ENCODE measurements around the gene SLC17A5. TPM values are rescaled to one million over a fixed set of nuclear protein-coding genes. Genes with fewer than 3 reads are reported as not detected.
A peak's percentile ranks its signal among the peaks of the same experiment; 100 is the strongest.

Gene SLC17A5
- total RNA-seq, 1 donor from 2014 or later, result 18.7 TPM

DNA sequence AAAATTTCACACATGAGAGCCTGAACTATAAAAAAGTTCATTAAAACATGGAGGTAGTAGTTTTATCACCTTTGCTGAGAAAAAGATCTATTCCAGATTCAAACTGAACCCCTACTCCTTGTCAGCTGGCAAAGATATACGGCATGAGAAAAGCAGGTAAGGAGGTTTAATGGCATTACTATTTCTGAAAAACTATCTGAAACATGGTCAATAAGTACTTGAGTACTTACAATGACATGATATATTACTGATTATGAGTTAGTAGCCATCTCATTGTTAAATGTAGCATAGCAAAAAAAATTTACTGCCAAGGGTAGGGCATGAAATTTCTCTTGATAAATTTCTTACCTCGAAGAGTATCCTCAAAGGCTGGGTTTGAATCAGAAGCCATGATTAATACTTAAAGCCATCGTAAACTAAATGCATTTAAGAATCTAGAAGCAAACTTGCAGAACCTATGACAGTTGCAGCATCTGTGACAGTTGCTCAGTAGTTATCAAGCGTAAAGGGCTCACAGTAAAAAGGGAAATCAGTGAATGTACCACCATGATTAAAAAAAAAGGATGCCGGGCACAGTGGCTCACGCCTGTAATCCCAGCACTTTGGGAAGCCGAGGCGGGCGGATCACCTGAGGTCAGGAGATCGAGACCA is 8.7 kb downstream of the SLC17A5 start:
- H3K27me3 ChIP-seq (ENCODE audit: control insufficient read depth, insufficient read depth, low read length), result no peaks in the 10 kb centered on the region
- H3K4me3 ChIP-seq (ENCODE audit: low read depth, low read length), result no peak overlapping the region
- DNase-seq (ENCODE audit: low read depth) (no peak), FAIRE-seq (no peak)
- peaks cover 4% of the 10 kb centered on the region for H3K36me3 ChIP-seq (ENCODE audit: control insufficient read depth, insufficient read depth, low read length)
- TF ChIP-seq, protein P1, sequence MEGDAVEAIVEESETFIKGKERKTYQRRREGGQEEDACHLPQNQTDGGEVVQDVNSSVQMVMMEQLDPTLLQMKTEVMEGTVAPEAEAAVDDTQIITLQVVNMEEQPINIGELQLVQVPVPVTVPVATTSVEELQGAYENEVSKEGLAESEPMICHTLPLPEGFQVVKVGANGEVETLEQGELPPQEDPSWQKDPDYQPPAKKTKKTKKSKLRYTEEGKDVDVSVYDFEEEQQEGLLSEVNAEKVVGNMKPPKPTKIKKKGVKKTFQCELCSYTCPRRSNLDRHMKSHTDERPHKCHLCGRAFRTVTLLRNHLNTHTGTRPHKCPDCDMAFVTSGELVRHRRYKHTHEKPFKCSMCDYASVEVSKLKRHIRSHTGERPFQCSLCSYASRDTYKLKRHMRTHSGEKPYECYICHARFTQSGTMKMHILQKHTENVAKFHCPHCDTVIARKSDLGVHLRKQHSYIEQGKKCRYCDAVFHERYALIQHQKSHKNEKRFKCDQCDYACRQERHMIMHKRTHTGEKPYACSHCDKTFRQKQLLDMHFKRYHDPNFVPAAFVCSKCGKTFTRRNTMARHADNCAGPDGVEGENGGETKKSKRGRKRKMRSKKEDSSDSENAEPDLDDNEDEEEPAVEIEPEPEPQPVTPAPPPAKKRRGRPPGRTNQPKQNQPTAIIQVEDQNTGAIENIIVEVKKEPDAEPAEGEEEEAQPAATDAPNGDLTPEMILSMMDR (IDR thresholded peaks at IDR 0.05; ENCODE audit: insufficient read depth, low read length, severe bottlenecking), result no peak

DNA sequence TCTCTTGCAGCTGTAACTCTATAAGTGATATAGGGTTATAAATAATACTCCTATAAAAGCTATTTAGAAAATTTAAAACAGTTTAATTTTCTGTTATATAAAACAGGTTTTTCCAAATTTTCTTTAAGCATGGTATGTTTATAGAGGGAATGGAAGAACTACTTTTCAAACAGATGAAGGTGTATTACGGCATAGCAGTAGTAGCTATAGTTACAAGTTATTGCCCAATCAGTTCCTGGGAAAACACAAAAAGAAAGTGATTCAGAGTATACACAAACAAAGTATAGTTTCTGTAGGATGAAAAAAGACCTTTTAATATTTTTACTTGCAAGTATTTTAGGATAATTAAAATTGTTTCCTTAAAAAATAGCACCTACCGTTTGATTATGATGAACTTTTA is 9.8 kb downstream of the SLC17A5 start:
- TF ChIP-seq, protein P1 (IDR thresholded peaks at IDR 0.05; ENCODE audit: insufficient read depth, low read length, severe bottlenecking), result no peak
- FAIRE-seq, result no peak
- H3K4me3 ChIP-seq (ENCODE audit: low read depth, low read length), result no peak overlapping the region
- DNase-seq (ENCODE audit: low read depth), result peak; percentile 76
- no peaks in the 10 kb centered on the region for H3K27me3 ChIP-seq (ENCODE audit: control insufficient read depth, insufficient read depth, low read length)
- peaks cover 2% of the 10 kb centered on the region for H3K36me3 ChIP-seq (ENCODE audit: control insufficient read depth, insufficient read depth, low read length)

DNA sequence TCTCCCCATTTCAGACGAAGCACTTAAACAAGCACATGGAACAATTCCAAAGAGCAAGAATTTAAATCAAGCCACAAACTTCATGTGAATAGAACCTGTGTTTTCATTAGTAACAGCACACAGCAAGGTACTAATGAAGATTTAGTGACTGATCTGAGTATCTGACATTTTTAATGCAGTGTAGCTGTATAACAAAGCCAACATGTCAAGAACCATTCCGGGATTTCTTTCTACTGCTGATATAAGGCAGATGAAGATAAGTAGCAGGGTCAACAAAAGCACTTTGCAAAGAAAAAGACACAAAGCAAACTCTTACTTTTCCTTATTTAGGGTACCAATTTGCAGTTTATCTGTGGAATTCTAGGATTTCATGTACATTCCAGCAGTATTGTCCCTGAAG is 11.3 kb downstream of the SLC17A5 start:
- peaks cover 2% of the 10 kb centered on the region for H3K36me3 ChIP-seq (ENCODE audit: control insufficient read depth, insufficient read depth, low read length)
- no peaks in the 10 kb centered on the region for H3K27me3 ChIP-seq (ENCODE audit: control insufficient read depth, insufficient read depth, low read length)
- no peak for DNase-seq (ENCODE audit: low read depth)
- TF ChIP-seq, protein P1 (IDR thresholded peaks at IDR 0.05; ENCODE audit: insufficient read depth, low read length, severe bottlenecking), result no peak
- no peak for FAIRE-seq
- no peak overlapping the region for H3K4me3 ChIP-seq (ENCODE audit: low read depth, low read length)

DNA sequence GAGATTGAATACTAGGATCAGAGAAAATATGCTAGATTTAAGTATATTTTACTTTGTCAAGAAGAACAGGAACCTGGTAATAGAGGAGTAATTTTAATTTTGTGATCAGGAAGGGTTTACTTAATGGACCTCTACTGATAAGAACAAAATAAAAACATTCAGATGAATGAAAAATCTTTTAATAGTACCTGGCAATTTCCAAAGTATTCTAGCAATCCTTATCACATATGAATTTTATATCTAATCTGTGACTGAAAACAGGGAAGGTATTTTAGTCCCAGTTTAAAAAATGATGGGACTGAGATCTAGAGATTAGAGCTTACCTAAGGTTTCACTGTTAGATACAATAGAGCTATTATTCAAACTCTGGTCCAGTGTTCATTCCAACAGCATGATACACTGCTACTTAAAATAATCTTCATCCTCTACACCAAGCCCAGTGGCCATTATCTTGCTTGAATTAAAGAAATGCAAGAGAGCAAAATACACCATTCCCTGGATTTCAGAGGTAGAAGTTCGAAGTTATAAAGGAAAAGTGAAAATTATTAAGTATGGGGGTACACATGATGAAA is 13.5 kb downstream of the SLC17A5 start:
- H3K27me3 ChIP-seq (ENCODE audit: control insufficient read depth, insufficient read depth, low read length), result no peaks in the 10 kb centered on the region
- no peak for FAIRE-seq
- TF ChIP-seq, protein P1 (IDR thresholded peaks at IDR 0.05; ENCODE audit: insufficient read depth, low read length, severe bottlenecking), result no peak
- no peak overlapping the region for H3K4me3 ChIP-seq (ENCODE audit: low read depth, low read length)
- no peak for DNase-seq (ENCODE audit: low read depth)
- peaks cover 2% of the 10 kb centered on the region for H3K36me3 ChIP-seq (ENCODE audit: control insufficient read depth, insufficient read depth, low read length)

DNA sequence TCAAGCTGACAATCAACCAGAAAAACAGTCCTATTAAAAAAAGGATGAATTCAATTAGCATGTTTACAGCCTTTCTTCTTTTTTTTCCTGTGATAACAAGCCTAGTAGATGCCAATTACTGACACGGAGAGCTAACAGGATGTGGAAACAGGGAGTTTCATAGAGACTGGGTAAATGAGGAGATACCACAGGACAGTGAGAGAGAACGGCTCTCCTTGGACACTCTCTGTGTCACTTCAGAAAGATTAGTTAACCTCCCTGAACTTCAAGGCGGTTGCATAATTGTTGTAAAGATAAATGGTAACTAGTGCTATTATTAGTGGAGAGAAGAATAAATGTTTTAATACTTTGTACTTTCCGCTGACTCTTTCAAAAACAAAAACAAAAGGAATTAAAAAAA is 14.8 kb downstream of the SLC17A5 start:
- Histone ChIP-seq H3K4me3 (ENCODE audit: low read depth, low read length) (no peak overlapping the region), H3K36me3 (ENCODE audit: control insufficient read depth, insufficient read depth, low read length) (peaks cover 4% of the 10 kb centered on the region), H3K27me3 (ENCODE audit: control insufficient read depth, insufficient read depth, low read length) (no peaks in the 10 kb centered on the region)
- TF ChIP-seq, protein P1 (IDR thresholded peaks at IDR 0.05; ENCODE audit: insufficient read depth, low read length, severe bottlenecking), result no peak
- FAIRE-seq (no peak), DNase-seq (ENCODE audit: low read depth) (no peak)

DNA sequence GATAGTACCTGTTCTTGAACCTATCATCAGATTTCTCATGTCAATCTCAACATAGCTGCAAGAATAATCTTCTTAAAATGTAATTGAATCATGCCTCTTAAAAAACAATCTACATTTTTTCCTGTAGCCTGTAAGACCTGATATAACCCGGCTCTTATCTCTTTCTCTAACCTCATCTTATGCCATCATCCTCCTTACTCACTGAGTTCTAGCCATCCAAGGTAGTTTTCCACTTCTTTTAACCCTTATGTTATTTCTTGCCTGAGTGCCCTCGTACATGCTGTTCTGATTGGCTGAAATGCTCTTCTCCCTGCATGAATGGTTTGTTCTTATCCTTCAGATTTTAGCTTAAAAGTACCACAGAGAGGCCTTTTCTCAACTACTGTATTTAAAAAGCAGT is 16.4 kb downstream of the SLC17A5 start:
- no peak for FAIRE-seq
- DNase-seq (ENCODE audit: low read depth), result no peak
- TF ChIP-seq, protein P1 (IDR thresholded peaks at IDR 0.05; ENCODE audit: insufficient read depth, low read length, severe bottlenecking), result no peak
- H3K36me3 ChIP-seq (ENCODE audit: control insufficient read depth, insufficient read depth, low read length), result peaks cover 4% of the 10 kb centered on the region
- H3K4me3 ChIP-seq (ENCODE audit: low read depth, low read length), result no peak overlapping the region
- no peaks in the 10 kb centered on the region for H3K27me3 ChIP-seq (ENCODE audit: control insufficient read depth, insufficient read depth, low read length)

Measured in bronchial epithelial cell (primary cell).